Fibroblast of the aortic adventitia (primary cell): Measurements from ENCODE around the gene PHF8. TPM values are rescaled to one million over a fixed set of nuclear protein-coding genes. Genes with fewer than 3 reads are reported as not detected.

Experiments
- DNase-seq: peaks from one replicate; pipeline ENCODE4 v3.0.0-alpha.2; 2010; ENCODE audit warnings: low read depth
- H3K4me3 ChIP-seq: 2 replicates; pipeline ENCODE4 v1.5.1; 2011; ENCODE audit warnings: low read depth, mild to moderate bottlenecking, control low read depth, low read length, moderate library complexity
- total RNA-seq: library from RNA; depleted of rRNA; stranded (reverse); fragments of >200 nt; gene quantifications from 2 replicates; pipeline ENCODE4 v1.2.3, GENCODE V29; 2012; ENCODE audit warnings: low replicate concordance
- TF ChIP-seq, protein P1 (sequence below): IDR thresholded peaks from 2 replicates; pipeline ENCODE4 v1.5.1; 2011; ENCODE audit warnings: mild to moderate bottlenecking, low read length, control low read depth, inconsistent platforms; ENCODE audit not compliant: insufficient read depth

Gene PHF8
- 13.8 and 17.1 TPM in 2 replicates for total RNA-seq

DNA sequence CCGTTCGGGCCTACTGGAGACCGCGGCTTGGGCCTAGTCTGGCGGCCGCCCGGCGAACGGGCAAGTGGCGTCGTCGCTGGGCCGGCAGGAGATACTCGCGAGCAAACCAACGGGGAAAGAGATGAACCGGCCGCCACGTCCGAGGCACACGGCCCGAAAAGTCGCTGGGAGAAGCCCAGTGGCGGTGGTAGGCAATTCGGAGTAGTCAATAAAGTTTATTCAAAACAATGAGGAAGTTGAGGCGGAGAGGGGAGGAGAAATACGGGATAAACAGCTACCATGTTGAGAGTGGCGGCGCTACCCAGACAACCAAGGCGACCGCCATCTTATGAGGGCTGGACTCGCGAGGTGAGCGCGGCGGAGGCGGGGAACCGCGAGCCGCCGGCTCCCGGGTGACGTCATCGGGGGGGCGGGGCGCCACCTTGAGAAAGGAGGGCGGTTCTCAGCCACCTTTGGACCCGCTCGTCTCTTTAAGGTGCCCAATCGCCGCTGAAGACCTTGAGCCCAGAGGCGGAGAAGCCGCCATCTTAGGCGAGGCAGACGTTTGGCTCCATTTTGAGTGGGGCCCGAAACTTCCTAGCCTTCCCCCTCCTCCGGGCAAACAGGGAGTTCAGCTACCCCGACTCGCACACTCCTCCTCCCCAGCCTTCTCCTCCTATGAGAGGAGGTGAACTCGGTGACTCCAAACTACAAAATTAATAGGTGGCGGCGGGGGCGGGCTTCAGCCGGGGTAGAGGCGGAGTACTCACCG lies at the start of gene PHF8:
Gene PHF8 (minus strand): TSS at position 348 of the 751 bp plus-strand sequence. CDS start 1,745 bp downstream, outside the sequence.
- peak within 1 kb of the TSS; percentile 66 for H3K4me3 ChIP-seq
- peak; percentile 91 for DNase-seq
- TF ChIP-seq, protein P1, sequence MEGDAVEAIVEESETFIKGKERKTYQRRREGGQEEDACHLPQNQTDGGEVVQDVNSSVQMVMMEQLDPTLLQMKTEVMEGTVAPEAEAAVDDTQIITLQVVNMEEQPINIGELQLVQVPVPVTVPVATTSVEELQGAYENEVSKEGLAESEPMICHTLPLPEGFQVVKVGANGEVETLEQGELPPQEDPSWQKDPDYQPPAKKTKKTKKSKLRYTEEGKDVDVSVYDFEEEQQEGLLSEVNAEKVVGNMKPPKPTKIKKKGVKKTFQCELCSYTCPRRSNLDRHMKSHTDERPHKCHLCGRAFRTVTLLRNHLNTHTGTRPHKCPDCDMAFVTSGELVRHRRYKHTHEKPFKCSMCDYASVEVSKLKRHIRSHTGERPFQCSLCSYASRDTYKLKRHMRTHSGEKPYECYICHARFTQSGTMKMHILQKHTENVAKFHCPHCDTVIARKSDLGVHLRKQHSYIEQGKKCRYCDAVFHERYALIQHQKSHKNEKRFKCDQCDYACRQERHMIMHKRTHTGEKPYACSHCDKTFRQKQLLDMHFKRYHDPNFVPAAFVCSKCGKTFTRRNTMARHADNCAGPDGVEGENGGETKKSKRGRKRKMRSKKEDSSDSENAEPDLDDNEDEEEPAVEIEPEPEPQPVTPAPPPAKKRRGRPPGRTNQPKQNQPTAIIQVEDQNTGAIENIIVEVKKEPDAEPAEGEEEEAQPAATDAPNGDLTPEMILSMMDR: no peak

DNA sequence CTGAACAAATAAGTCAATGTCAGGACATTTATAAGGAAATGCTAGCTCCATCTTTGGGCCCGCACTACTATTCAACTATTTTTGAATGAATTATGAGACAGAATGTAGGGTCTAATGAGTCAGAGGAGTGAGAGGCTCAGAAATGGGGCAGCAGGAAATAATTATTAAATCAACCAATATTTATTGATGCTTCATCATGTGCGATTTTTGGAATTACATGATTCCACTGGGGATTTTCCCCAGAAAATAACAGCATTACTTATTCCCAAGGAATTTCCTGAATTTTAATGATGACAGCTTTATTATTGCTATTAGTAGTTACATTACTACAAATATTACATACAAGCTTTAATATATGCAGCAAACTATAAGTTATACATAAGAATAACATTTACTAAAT lies 49.3 kb upstream of the PHF8 start:
- TF ChIP-seq, protein P1: no peak
- DNase-seq: no peak
- H3K4me3 ChIP-seq: no peak overlapping the region

DNA sequence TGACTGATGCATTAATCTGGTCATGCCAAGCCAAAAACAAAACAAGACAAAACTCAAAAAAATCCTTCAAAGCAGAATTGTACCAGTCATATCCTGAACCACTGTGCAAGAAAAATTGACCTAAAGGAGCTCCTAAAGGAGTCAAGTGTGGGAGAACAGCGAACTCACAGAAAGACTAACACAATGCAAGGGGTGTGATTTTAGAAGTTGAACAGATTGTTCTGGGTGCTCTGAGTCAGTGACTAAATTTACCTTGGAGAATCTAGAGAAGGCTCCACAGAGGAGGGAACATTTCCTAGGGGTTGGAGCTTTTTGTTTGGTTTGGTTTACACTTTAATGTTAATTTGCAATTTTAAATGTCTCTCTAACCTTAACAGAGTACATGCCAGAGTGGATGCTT lies 48.9 kb upstream of the PHF8 start:
- DNase-seq: no peak
- TF ChIP-seq, protein P1: no peak
- H3K4me3 ChIP-seq: no peak overlapping the region

DNA sequence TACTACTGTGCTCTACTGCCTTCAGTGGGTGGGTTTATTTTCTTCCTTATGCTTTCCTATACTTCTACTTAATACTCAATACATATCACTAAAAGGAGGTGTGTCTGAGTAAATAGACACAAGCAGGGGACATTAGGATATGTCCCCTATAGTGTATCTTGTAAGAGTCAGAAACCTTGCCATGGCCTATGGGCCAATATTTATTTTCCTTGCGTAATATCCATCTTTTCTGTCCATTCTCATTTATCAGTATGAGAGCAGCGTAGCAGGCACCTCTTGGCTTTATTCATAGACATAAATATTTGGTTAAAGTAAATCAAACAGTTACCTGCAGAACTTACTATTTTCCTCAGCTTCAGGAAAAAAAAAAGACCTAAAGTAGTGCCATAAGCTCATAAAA lies 46.6 kb upstream of the PHF8 start:
- DNase-seq: no peak
- H3K4me3 ChIP-seq: no peak overlapping the region
- TF ChIP-seq, protein P1: no peak

DNA sequence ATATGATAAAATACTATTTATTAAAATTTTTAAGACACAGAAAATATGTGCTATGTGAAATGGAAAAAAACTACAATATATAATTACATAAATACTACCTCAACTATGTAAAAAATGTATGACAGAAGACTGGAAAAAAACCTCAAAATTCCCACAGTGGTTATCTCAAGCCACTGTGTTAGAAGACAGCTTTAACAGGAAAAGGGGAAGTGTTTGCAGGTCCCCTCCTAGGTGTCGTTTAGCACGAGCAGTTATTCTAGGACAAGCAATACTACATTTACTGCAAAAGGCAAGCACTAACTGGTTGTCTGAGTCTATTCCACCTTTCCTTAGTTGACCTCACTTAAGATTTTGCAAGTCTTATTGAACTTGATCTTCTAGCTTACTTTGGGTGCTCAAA lies 44.9 kb upstream of the PHF8 start:
- DNase-seq: no peak
- no peak overlapping the region for H3K4me3 ChIP-seq
- TF ChIP-seq, protein P1: no peak

GRCh38 chrX:54087661-54088060 lies 43.4 kb upstream of the PHF8 start:
- no peak for DNase-seq
- TF ChIP-seq, protein P1: no peak
- no peak overlapping the region for H3K4me3 ChIP-seq
